Activated naive CD8-positive, alpha-beta T cell treated with anti-CD3 and anti-CD28 coated beads, Interleukin-2, amount 10 ng/mL, durations not matched to agents 7 days and 5 days (primary cell): Measurements from ENCODE around the gene PPP1R15A. TPM values are rescaled to one million over a fixed set of nuclear protein-coding genes. Genes with fewer than 3 reads are reported as not detected.

ENCODE experiments used
- total RNA-seq, 2 experiments: library from RNA; stranded (reverse); gene quantifications; one replicate each; pipeline ENCODE4 v1.2.3, GENCODE V29; 2021

The PPP1R15A gene
- total RNA-seq, 2 experiments from 2014 or later: 82.8 to 83.9 TPM

Other genes with a start within 250 kb of the PPP1R15A start
- 10 to 100 TPM; 34.0 to 34.8 TPM for gene DBP, start 235.0 kb upstream of the PPP1R15A start, total RNA-seq
- gene CA11, start 226.2 kb upstream of the PPP1R15A start, total RNA-seq: 10 to 100 TPM in 1 of 2 experiments, 1 to 10 TPM in 1; 9.7 to 10.4 TPM
- 1 to 10 TPM; 1.8 to 2.3 TPM for gene NTN5, start 199.4 kb upstream of the PPP1R15A start, total RNA-seq
- gene FUT2, start 176.4 kb upstream of the PPP1R15A start, total RNA-seq: not detected
- 1 to 10 TPM; 1.5 to 2.1 TPM for gene MAMSTR, start 152.7 kb upstream of the PPP1R15A start, total RNA-seq
- gene RASIP1, start 131.8 kb upstream of the PPP1R15A start, total RNA-seq: not detected
- not detected for gene IZUMO1, start 125.5 kb upstream of the PPP1R15A start, total RNA-seq
- gene FUT1, start 119.8 kb upstream of the PPP1R15A start, total RNA-seq: under 1 TPM; 0.14 to 0.22 TPM
- not detected for gene FGF21, start 116.9 kb upstream of the PPP1R15A start, total RNA-seq
- 10 to 100 TPM; 40.6 to 43.9 TPM for gene BCAT2, start 61.4 kb upstream of the PPP1R15A start, total RNA-seq
- gene HSD17B14, start 35.9 kb upstream of the PPP1R15A start, total RNA-seq: 1 to 10 TPM; 2.6 to 3.3 TPM
- gene PLEKHA4, start 3.8 kb upstream of the PPP1R15A start, total RNA-seq: 1 to 10 TPM; 4.0 to 7.0 TPM
- gene TULP2, start 26.3 kb downstream of the PPP1R15A start, total RNA-seq: under 1 TPM in 1 of 2 experiments, not detected in 1; 0.17 TPM
- gene NUCB1, start 27.9 kb downstream of the PPP1R15A start, total RNA-seq: 100 to 1,000 TPM; 203 to 214 TPM
- 1 to 10 TPM; 1.7 to 2.6 TPM for gene DHDH, start 61.3 kb downstream of the PPP1R15A start, total RNA-seq
- 100 to 1,000 TPM; 285 to 296 TPM for gene BAX, start 82.5 kb downstream of the PPP1R15A start, total RNA-seq
- gene FTL, start 92.9 kb downstream of the PPP1R15A start, total RNA-seq: 1,000 to 10,000 TPM; 1,232 to 1,343 TPM
- gene GYS1, start 120.9 kb downstream of the PPP1R15A start, total RNA-seq: 10 to 100 TPM; 58.0 to 63.1 TPM
- 10 to 100 TPM; 71.3 to 76.1 TPM for gene RUVBL2, start 121.5 kb downstream of the PPP1R15A start, total RNA-seq
- not detected for gene LHB, start 144.7 kb downstream of the PPP1R15A start, total RNA-seq
- gene CGB3, start 151.9 kb downstream of the PPP1R15A start, total RNA-seq: not detected
- not detected for gene CGB2, start 159.5 kb downstream of the PPP1R15A start, total RNA-seq
- not detected for gene CGB1, start 164.5 kb downstream of the PPP1R15A start, total RNA-seq
- not detected for gene CGB5, start 171.4 kb downstream of the PPP1R15A start, total RNA-seq
- not detected for gene CGB8, start 176.7 kb downstream of the PPP1R15A start, total RNA-seq
- not detected for gene CGB7, start 185.3 kb downstream of the PPP1R15A start, total RNA-seq
- gene NTF4, start 192.4 kb downstream of the PPP1R15A start, total RNA-seq: not detected
- gene KCNA7, start 200.3 kb downstream of the PPP1R15A start, total RNA-seq: not detected
- gene SNRNP70, start 213.0 kb downstream of the PPP1R15A start, total RNA-seq: 100 to 1,000 TPM; 321 to 328 TPM
- 10 to 100 TPM in 1 of 2 experiments, 1 to 10 TPM in 1; 8.9 to 10.1 TPM for gene LIN7B, start 241.9 kb downstream of the PPP1R15A start, total RNA-seq
- gene C19orf73, start 246.7 kb downstream of the PPP1R15A start, total RNA-seq: 1 to 10 TPM; 1.3 to 1.7 TPM
- 1 to 10 TPM; 3.6 to 4.6 TPM for gene PPFIA3, start 247.1 kb downstream of the PPP1R15A start, total RNA-seq